ENCODE measurements around the gene HHEX. TPM values are rescaled to one million over a fixed set of nuclear protein-coding genes. Genes with fewer than 3 reads are reported as not detected.

The HHEX gene
- total RNA-seq, 2 donors from 2014 or later, result 2.1 to 4.9 TPM

GRCh38 chr10:92719991-92720830 lies 30.5 kb downstream of the HHEX start:
- Histone ChIP-seq H3K4me3 (no peak overlapping the region), H3K4me1 (no peaks in the 10 kb centered on the region), H3K27me3 (no peaks in the 10 kb centered on the region), H3K9me3 (no peaks in the 10 kb centered on the region), H3K27ac (no peak overlapping the region), H3K36me3 (no peaks in the 10 kb centered on the region)
- TF ChIP-seq, protein P1, sequence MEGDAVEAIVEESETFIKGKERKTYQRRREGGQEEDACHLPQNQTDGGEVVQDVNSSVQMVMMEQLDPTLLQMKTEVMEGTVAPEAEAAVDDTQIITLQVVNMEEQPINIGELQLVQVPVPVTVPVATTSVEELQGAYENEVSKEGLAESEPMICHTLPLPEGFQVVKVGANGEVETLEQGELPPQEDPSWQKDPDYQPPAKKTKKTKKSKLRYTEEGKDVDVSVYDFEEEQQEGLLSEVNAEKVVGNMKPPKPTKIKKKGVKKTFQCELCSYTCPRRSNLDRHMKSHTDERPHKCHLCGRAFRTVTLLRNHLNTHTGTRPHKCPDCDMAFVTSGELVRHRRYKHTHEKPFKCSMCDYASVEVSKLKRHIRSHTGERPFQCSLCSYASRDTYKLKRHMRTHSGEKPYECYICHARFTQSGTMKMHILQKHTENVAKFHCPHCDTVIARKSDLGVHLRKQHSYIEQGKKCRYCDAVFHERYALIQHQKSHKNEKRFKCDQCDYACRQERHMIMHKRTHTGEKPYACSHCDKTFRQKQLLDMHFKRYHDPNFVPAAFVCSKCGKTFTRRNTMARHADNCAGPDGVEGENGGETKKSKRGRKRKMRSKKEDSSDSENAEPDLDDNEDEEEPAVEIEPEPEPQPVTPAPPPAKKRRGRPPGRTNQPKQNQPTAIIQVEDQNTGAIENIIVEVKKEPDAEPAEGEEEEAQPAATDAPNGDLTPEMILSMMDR (IDR thresholded peaks at IDR 0.05), result no peak
- DNase-seq (ENCODE audit: low spot score), result no peak

DNA sequence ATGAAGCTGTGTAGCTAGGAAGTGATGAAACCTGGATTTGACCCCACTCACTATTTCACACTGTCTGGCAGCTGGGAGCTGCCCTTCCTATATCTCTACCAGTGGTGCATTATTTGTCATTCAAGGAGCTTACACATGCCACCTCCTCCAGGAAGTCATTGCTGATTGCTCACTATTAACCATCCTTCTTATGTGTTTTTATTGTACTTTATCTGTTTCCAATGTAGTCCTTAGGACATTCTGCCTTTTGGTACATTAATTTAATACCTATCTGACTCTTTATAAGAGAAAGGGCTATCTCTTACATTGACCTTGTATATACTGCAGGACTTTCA lies 31.0 kb downstream of the HHEX start:
- TF ChIP-seq, protein P1 (IDR thresholded peaks at IDR 0.05), result no peak
- Histone ChIP-seq H3K27ac (no peak overlapping the region), H3K9me3 (no peaks in the 10 kb centered on the region), H3K27me3 (no peaks in the 10 kb centered on the region), H3K4me1 (no peaks in the 10 kb centered on the region), H3K36me3 (no peaks in the 10 kb centered on the region), H3K4me3 (no peak overlapping the region)
- DNase-seq (ENCODE audit: low spot score), result no peak

- Histone ChIP-seq H3K36me3 (no peaks in the 10 kb centered on the region), H3K4me3 (no peak overlapping the region), H3K9me3 (no peaks in the 10 kb centered on the region), H3K27me3 (no peaks in the 10 kb centered on the region), H3K27ac (no peak overlapping the region), H3K4me1 (no peaks in the 10 kb centered on the region)
- DNase-seq (ENCODE audit: low spot score), result no peak
- TF ChIP-seq, protein P1 (IDR thresholded peaks at IDR 0.05), result no peak
Observed at GRCh38 chr10:92722349-92722748, 32.6 kb downstream of the HHEX start.

GRCh38 chr10:92727141-92727540 lies 37.4 kb downstream of the HHEX start:
- Histone ChIP-seq H3K27ac (no peak overlapping the region), H3K4me1 (no peaks in the 10 kb centered on the region), H3K36me3 (no peaks in the 10 kb centered on the region), H3K9me3 (no peaks in the 10 kb centered on the region), H3K4me3 (no peak overlapping the region), H3K27me3 (no peaks in the 10 kb centered on the region)
- no peak for DNase-seq (ENCODE audit: low spot score)
- TF ChIP-seq, protein P1 (IDR thresholded peaks at IDR 0.05), result no peak

DNA sequence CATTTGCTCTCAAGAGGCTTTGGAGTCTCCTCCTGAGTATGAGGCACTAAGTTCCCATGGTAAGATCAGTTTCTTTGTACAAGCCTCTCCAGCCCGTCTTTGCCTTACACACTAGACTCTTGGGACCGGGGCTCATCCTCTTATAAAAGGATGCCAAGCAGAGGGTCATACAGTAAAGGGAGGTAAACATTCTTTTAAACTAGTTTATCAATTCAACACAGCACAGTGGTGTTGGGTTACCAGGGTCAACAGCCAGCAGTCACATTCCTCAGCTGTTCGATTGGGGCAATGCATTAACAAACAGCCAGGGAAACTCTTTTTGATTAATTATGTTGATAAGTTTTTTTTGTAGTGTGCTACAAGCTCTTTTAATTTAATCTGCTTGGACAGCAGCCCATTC lies 37.8 kb downstream of the HHEX start:
- Histone ChIP-seq H3K9me3 (no peaks in the 10 kb centered on the region), H3K36me3 (no peaks in the 10 kb centered on the region), H3K4me1 (no peaks in the 10 kb centered on the region), H3K27me3 (no peaks in the 10 kb centered on the region), H3K4me3 (no peak overlapping the region), H3K27ac (no peak overlapping the region)
- DNase-seq (ENCODE audit: low spot score), result no peak
- TF ChIP-seq, protein P1 (IDR thresholded peaks at IDR 0.05), result no peak

GRCh38 chr10:92729886-92730285 lies 40.1 kb downstream of the HHEX start:
- Histone ChIP-seq H3K36me3 (no peaks in the 10 kb centered on the region), H3K9me3 (no peaks in the 10 kb centered on the region), H3K27ac (no peak overlapping the region), H3K4me1 (no peaks in the 10 kb centered on the region), H3K27me3 (no peaks in the 10 kb centered on the region), H3K4me3 (no peak overlapping the region)
- no peak for DNase-seq (ENCODE audit: low spot score)
- TF ChIP-seq, protein P1 (IDR thresholded peaks at IDR 0.05), result no peak
